GM23338 (cell line): ENCODE data around the gene UTP18. TPM values are rescaled to one million over a fixed set of nuclear protein-coding genes. Genes with fewer than 3 reads are reported as not detected.

Experiments
- ATAC-seq: fragments of 200-7000 bp; cut with Tn5 transposase; 3 replicates; pipeline ENCODE4 v1.9.1; 2020
- DNase-seq: peaks from one replicate; pipeline ENCODE4 v3.0.0-alpha.2; 2015; ENCODE audit warnings: low spot score
- H2AFZ ChIP-seq: fragments of 200-600 bp; sonication (generic); 2 replicates; pipeline ENCODE4 v1.8.0; 2016; ENCODE audit warnings: antibody characterized with exemption, mild to moderate bottlenecking, moderate library complexity
- H3F3A ChIP-seq: fragments of 200-600 bp; sonication (generic); replicated peaks from 2 replicates; pipeline ENCODE4 v1.8.0; 2017; ENCODE audit warnings: antibody characterized with exemption, mixed run types, low read depth
- H3K27ac ChIP-seq: fragments of 200-600 bp; sonication (generic); 2 replicates; pipeline ENCODE4 v1.6.1; 2016; ENCODE audit warnings: low read depth
- H3K27me3 ChIP-seq: fragments of 200-600 bp; sonication (generic); 2 replicates; pipeline ENCODE4 v1.8.0; 2016; ENCODE audit warnings: mild to moderate bottlenecking, mixed run types, moderate library complexity; ENCODE audit not compliant: insufficient read depth
- H3K36me3 ChIP-seq: fragments of 200-600 bp; sonication (generic); 2 replicates; pipeline ENCODE4 v1.8.0; 2016; ENCODE audit warnings: mild to moderate bottlenecking; ENCODE audit not compliant: insufficient read depth
- H3K4me1 ChIP-seq: fragments of 200-600 bp; sonication (generic); 2 replicates; pipeline ENCODE4 v1.8.0; 2016; ENCODE audit warnings: mild to moderate bottlenecking, moderate library complexity; ENCODE audit not compliant: insufficient read depth
- H3K4me2 ChIP-seq: fragments of 200-600 bp; sonication (generic); 2 replicates; pipeline ENCODE4 v1.7.1; 2017; ENCODE audit warnings: mixed run types
- H3K4me3 ChIP-seq: fragments of 200-600 bp; sonication (generic); 2 replicates; pipeline ENCODE4 v1.6.1; 2016; ENCODE audit warnings: mixed run types
- H3K79me2 ChIP-seq: fragments of 200-600 bp; sonication (generic); replicated peaks from 2 replicates; pipeline ENCODE4 v1.8.0; 2017; ENCODE audit warnings: mild to moderate bottlenecking; ENCODE audit not compliant: insufficient read depth
- H3K9me2 ChIP-seq: fragments of 200-600 bp; sonication (generic); 2 replicates; pipeline ENCODE4 v1.8.0; 2017; ENCODE audit not compliant: insufficient read depth
- H4K20me1 ChIP-seq: fragments of 200-600 bp; sonication (generic); replicated peaks from 2 replicates; pipeline ENCODE4 v1.8.0; 2017; ENCODE audit warnings: mild to moderate bottlenecking; ENCODE audit not compliant: insufficient read depth
- H3K27ac Mint-ChIP-seq: 2 replicates; pipeline ENCODE4 v1.8.0; 2020; ENCODE audit warnings: inconsistent platforms, mild to moderate bottlenecking, moderate library complexity, mixed read lengths
- H3K27me3 Mint-ChIP-seq: 3 replicates; pipeline ENCODE4 v1.8.0; 2022; ENCODE audit warnings: low read depth, mild to moderate bottlenecking, moderate library complexity, mixed read lengths, inconsistent platforms; ENCODE audit not compliant: insufficient read depth, poor library complexity
- H3K36me3 Mint-ChIP-seq: 3 replicates; pipeline ENCODE4 v1.8.0; 2021; ENCODE audit warnings: low read depth, mild to moderate bottlenecking, inconsistent platforms, moderate library complexity, mixed read lengths
- H3K4me1 Mint-ChIP-seq: 3 replicates; pipeline ENCODE4 v1.8.0; 2020; ENCODE audit warnings: mild to moderate bottlenecking, inconsistent platforms, mixed read lengths
- H3K4me3 Mint-ChIP-seq: 3 replicates; pipeline ENCODE4 v1.8.0; 2021; ENCODE audit warnings: moderate library complexity, mild to moderate bottlenecking, inconsistent platforms, mixed read lengths
- H3K9me3 Mint-ChIP-seq: 3 replicates; pipeline ENCODE4 v1.8.0; 2020; ENCODE audit warnings: moderate library complexity, mild to moderate bottlenecking, inconsistent platforms, mixed read lengths
- CREB1 ChIP-seq: fragments of 250-450 bp; sonication (Bioruptor Pico); IDR thresholded peaks from 2 replicates; pipeline ENCODE4 v1.5.0; 2020; ENCODE audit warnings: low read depth, mild to moderate bottlenecking, moderate library complexity
- EZH2 ChIP-seq: fragments of 200-600 bp; sonication (generic); IDR thresholded peaks from one replicate; pipeline ENCODE4 v1.8.0; 2017; ENCODE audit warnings: antibody characterized with exemption, mild to moderate bottlenecking, low read depth; ENCODE audit not compliant: unreplicated experiment
- EZH2phosphoT487 ChIP-seq: fragments of 200-600 bp; sonication (generic); IDR thresholded peaks from one replicate; pipeline ENCODE4 v1.8.1; 2018; ENCODE audit warnings: antibody characterized with exemption; ENCODE audit not compliant: unreplicated experiment
- NANOG ChIP-seq: IDR thresholded peaks from 2 replicates; pipeline ENCODE4 v1.6.1; 2016; ENCODE audit warnings: antibody characterized with exemption, borderline replicate concordance
- POLR2AphosphoS5 ChIP-seq: IDR thresholded peaks from 2 replicates; pipeline ENCODE4 v1.6.1; 2016; ENCODE audit warnings: antibody characterized with exemption, low read depth
- ZNF331 ChIP-seq: fragments of 250-450 bp; sonication (Bioruptor Pico); IDR thresholded peaks from 2 replicates; pipeline ENCODE4 v1.5.0; 2020; ENCODE audit warnings: low read depth, mild to moderate bottlenecking, moderate library complexity
- polyA plus RNA-seq: library from polyadenylated mRNA; unstranded; fragments of >200 nt; fragmentation: Nextera tagmentation; extraction: Ambion mirVana; gene quantifications from 2 replicates; pipeline ENCODE4 v1.2.1, GENCODE V29; 2016
- total RNA-seq: library from RNA; depleted of rRNA; stranded (reverse); fragments of >200 nt; shearing (Covaris generic); gene quantifications from 2 replicates; pipeline ENCODE4 v1.2.3, GENCODE V29; 2014
- TF ChIP-seq, protein P1 (sequence below): IDR thresholded peaks from 2 replicates; pipeline ENCODE4 v1.6.1; 2016; ENCODE audit warnings: antibody characterized with exemption
- TF ChIP-seq, protein P2 (sequence below), 2 experiments: fragments of 200-600 bp in 1 of 2; sonication (generic) in 1 of 2; conservative IDR thresholded peaks; 2 replicates each; pipeline versions ENCODE4 v1.5.1 to v1.6.1; 2016 to 2017; ENCODE audit warnings: antibody characterized with exemption in 2 of 2, low read depth in 2 of 2, mild to moderate bottlenecking in 2 of 2, moderate library complexity in 1 of 2
- TF ChIP-seq, protein P3 (sequence below): IDR thresholded peaks from one replicate; pipeline ENCODE4 v1.6.1; 2018; ENCODE audit warnings: antibody characterized with exemption; ENCODE audit not compliant: unreplicated experiment

The UTP18 gene
- total and polyA plus RNA-seq, 2 experiments from 2014 or later = 79.4 to 87.9 TPM

DNA sequence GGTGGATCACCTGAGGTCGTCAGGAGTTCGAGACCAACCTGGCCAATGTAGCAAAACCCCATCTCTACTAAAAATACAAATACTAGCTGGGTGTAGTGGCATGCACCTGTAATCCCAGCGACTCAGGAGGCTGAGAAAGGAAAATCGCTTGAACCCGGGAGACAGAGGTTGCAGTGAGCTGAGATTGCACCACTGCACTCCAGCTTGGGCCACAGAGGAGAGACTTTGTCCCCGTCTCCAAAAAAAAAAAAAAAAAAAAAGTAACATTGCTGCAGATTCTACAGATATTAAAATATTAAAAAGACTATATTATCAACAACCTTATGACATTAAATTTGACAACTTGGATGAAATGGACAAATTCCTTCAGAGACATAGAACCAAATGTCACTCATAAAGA lies 26.2 kb upstream of the UTP18 start:
- Mint-ChIP-seq H3K4me1 (peaks cover 2% of the 10 kb centered on the region; the same call in 1 of the 3 replicates), H3K27ac (no peak overlapping the region), H3K27me3 (peaks cover 4% of the 10 kb centered on the region), H3K9me3 (no peaks in the 10 kb centered on the region), H3K36me3 (no peaks in the 10 kb centered on the region; the same call in 2 of the 3 replicates), H3K4me3 (no peak overlapping the region)
- H3K4me2 ChIP-seq = no peak overlapping the region
- peaks cover 25% of the 10 kb centered on the region for H4K20me1 ChIP-seq
- no peak overlapping the region for H3K27ac ChIP-seq
- no peaks in the 10 kb centered on the region for H3K9me2 ChIP-seq
- no peaks in the 10 kb centered on the region for H3F3A ChIP-seq
- peaks cover 100% of the 10 kb centered on the region for H3K79me2 ChIP-seq
- H2AFZ ChIP-seq = no peak overlapping the region
- no peaks in the 10 kb centered on the region for H3K4me1 ChIP-seq
- no peaks in the 10 kb centered on the region for H3K36me3 ChIP-seq
- ATAC-seq (no peak), DNase-seq (no peak)
- TF ChIP-seq, protein P1, sequence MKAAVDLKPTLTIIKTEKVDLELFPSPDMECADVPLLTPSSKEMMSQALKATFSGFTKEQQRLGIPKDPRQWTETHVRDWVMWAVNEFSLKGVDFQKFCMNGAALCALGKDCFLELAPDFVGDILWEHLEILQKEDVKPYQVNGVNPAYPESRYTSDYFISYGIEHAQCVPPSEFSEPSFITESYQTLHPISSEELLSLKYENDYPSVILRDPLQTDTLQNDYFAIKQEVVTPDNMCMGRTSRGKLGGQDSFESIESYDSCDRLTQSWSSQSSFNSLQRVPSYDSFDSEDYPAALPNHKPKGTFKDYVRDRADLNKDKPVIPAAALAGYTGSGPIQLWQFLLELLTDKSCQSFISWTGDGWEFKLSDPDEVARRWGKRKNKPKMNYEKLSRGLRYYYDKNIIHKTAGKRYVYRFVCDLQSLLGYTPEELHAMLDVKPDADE = no peak
- TF ChIP-seq, protein P2, sequence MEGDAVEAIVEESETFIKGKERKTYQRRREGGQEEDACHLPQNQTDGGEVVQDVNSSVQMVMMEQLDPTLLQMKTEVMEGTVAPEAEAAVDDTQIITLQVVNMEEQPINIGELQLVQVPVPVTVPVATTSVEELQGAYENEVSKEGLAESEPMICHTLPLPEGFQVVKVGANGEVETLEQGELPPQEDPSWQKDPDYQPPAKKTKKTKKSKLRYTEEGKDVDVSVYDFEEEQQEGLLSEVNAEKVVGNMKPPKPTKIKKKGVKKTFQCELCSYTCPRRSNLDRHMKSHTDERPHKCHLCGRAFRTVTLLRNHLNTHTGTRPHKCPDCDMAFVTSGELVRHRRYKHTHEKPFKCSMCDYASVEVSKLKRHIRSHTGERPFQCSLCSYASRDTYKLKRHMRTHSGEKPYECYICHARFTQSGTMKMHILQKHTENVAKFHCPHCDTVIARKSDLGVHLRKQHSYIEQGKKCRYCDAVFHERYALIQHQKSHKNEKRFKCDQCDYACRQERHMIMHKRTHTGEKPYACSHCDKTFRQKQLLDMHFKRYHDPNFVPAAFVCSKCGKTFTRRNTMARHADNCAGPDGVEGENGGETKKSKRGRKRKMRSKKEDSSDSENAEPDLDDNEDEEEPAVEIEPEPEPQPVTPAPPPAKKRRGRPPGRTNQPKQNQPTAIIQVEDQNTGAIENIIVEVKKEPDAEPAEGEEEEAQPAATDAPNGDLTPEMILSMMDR (conservative IDR thresholded peaks at IDR 0.05; ENCODE audit: low read depth in 2 of 2) = no peak
- no peak for TF ChIP-seq ZNF331 (CRISPR knock-in tag)
- no peak for TF ChIP-seq NANOG
- TF ChIP-seq CREB1 (CRISPR knock-in tag) = no peak
- TF ChIP-seq, protein P3, sequence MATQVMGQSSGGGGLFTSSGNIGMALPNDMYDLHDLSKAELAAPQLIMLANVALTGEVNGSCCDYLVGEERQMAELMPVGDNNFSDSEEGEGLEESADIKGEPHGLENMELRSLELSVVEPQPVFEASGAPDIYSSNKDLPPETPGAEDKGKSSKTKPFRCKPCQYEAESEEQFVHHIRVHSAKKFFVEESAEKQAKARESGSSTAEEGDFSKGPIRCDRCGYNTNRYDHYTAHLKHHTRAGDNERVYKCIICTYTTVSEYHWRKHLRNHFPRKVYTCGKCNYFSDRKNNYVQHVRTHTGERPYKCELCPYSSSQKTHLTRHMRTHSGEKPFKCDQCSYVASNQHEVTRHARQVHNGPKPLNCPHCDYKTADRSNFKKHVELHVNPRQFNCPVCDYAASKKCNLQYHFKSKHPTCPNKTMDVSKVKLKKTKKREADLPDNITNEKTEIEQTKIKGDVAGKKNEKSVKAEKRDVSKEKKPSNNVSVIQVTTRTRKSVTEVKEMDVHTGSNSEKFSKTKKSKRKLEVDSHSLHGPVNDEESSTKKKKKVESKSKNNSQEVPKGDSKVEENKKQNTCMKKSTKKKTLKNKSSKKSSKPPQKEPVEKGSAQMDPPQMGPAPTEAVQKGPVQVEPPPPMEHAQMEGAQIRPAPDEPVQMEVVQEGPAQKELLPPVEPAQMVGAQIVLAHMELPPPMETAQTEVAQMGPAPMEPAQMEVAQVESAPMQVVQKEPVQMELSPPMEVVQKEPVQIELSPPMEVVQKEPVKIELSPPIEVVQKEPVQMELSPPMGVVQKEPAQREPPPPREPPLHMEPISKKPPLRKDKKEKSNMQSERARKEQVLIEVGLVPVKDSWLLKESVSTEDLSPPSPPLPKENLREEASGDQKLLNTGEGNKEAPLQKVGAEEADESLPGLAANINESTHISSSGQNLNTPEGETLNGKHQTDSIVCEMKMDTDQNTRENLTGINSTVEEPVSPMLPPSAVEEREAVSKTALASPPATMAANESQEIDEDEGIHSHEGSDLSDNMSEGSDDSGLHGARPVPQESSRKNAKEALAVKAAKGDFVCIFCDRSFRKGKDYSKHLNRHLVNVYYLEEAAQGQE = no peak
- no peak for TF ChIP-seq EZH2
- no peak for TF ChIP-seq EZH2phosphoT487
- TF ChIP-seq POLR2AphosphoS5 = no peak
- H3K27me3 ChIP-seq = no peaks in the 10 kb centered on the region
- no peak overlapping the region for H3K4me3 ChIP-seq
